EH (cell line): Measurements from ENCODE around the gene NRXN3.
A peak's percentile ranks its signal among the peaks of the same experiment; 100 is the strongest.

ENCODE experiments used
- DNase-seq: peaks from one replicate; pipeline ENCODE4 v3.0.0-alpha.2; 2015; ENCODE audit warnings: low read depth

The NRXN3 gene

DNA sequence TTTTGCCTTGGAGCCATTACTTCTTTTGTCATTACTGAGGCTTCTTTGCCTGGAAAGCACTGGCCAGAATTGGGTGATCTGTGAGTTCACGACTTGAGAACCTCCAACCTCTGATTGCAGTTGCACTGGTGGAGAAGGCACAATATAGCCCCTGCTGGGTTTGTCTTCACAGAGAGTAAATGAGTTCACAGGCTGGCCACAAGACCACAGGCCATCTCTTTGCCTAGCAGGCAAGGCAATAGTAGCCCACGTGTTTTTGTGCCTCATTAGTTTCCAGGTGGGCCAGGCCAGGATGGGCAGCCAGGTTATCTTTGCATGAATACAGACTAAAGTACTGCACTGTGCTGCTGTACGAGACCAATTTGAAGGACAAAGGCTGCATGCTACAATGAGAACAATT, 468.8 kb downstream of the NRXN3 start:
- DNase-seq, result no peak

DNA sequence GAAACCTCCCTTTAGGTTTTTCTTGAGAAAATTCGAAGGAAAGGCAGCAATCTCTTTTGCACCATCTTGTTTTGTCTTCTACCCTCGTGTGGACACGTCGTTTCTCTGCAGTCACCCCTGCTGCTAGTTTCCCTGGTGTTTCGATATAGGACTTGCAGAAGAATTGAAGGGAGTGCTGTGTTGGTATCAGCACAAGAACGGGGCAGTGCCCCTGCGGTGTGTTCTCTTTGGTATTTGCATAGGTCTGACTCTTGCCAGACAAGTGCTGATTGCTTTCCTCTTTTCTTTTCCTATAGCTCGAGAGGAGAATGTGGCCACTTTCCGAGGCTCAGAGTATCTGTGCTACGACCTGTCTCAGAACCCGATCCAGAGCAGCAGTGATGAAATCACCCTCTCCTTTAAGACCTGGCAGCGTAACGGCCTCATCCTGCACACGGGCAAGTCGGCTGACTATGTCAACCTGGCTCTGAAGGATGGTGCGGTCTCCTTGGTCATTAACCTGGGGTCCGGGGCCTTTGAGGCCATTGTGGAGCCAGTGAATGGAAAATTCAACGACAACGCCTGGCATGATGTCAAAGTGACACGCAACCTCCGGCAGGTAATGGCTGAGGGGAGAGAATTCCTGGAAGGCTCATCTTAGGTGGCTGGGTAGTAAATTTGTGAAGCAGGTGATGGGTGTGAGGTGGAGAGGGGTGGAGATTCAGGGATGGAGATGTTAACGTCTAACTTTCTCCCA, 474.8 kb downstream of the NRXN3 start:
- no peak for DNase-seq

DNA sequence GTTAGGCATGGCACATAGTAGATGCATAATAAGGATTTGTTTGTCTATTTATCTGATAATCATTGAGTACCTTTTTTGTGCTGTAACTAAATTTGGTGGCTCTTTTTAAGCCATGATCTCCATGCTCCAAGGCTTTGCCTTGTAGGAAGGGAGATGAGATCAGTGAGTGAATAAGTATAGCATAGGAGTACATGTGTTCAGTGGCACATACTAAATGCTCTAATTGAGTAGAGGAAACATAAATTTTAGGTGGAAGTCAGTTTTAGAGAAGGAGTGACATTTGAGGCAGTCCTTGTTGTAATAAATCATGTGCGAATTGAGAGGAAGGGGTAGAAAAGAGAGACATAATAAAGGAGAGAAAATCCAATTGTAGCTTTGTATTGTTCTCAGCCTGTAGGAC, 482.6 kb downstream of the NRXN3 start:
- DNase-seq, result no peak

DNA sequence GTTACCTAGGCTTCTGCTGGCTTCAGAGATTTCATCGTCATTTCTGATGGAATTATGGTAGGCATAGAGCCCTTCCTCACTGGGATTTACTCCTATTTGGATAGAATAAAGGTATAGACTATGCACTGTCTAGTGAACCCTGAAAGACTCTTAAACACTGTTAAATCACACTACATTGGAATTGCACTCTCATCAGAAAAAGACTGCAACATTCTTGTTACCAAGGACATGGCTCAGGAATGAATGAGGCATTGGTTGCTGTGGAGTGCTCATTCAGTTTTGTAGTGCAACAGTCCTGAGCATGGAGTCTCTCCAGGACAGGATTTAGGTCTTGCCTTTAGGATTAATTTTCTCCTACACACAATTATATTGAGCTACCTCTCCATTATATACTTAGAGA, 483.0 kb downstream of the NRXN3 start:
- DNase-seq, result no peak

DNA sequence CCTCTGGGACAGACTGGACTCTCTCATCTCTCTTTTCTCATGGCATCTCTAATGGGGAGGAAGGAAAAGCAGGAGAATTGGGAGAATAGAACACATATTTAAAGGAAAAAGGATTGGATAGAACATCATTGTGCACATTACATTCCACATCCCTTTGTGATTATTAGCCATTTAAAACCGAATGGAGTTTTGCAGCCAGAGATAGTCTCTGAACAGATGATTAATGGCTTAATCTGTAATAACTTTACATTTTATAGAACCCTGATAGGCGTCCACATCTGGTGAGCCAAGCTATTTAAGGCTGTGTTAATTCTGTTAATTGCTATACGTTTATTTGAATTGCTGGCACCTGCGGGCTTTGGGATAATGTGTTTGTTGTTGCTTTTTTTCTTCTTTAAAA, 487.3 kb downstream of the NRXN3 start:
- DNase-seq, result no peak

DNA sequence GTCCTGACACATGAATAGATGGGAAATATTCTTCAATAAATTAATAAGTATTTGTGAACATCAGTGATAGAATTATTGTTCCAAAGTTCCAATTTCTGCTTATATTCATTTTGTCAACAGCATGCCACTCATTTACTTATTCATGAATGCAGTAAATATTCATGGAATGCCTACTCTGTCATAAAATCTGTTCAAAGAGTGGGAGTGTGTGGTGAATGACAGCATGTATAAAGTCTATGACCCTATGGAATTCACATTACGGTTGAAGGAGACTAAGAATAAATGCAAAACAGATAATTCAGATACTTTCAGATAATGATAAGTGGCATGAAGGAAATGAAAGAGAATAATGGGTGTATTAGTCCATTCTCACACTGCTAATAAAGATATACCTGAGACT, 494.7 kb downstream of the NRXN3 start:
- no peak for DNase-seq

DNA sequence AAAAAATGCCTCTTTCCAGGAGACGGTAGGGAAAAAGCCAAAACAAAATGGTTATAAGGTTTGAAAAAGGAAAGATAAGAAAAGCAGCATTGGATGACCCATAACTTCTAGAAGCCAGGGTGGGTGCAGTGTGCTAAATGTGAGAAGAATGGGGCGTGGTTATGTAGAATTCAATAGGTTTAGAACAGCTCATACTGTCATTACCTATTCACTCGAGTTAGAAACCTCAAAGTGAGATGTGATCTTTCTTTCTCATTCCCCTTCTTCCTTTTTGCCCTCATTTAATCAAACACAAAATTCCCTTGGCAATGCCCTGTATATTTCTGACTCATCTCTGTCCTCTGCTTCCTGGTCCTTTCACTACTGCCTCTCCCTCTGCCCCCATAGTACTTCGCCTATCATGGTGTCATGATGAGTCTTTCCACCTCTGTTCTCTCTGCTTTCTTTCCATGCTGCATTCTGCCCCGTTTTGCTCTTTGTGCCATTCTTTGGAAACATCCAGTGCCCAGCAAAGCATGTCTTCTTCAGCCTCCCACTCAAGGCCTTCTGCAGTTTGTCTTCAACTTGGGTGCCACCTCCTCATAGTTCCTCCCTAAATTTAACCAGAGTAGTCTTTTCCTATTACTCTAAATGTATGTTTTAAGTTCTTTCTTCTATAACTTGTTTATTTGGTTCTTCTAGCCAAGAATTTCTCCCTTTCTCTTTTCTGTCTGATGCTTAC, 496.3 kb downstream of the NRXN3 start:
- no peak for DNase-seq

DNA sequence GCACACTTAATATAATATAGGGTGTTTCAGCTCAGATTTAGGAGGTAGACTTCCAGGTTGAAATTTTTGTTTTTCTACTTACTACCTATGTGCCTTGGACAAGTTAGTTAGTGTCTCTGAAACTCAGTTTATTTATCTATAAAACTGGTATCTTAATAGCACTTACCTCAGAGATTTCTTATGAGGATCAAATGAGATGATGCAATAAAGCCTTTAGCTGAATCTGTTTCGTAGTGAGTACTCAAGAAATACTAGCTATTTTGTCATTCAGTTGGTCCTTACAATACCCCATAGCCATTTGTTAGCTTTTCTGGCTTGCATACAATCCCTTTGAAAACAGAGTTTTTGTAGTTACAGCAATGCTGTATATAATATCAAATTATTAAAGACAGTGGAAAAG, 497.0 kb downstream of the NRXN3 start:
- DNase-seq, result no peak

DNA sequence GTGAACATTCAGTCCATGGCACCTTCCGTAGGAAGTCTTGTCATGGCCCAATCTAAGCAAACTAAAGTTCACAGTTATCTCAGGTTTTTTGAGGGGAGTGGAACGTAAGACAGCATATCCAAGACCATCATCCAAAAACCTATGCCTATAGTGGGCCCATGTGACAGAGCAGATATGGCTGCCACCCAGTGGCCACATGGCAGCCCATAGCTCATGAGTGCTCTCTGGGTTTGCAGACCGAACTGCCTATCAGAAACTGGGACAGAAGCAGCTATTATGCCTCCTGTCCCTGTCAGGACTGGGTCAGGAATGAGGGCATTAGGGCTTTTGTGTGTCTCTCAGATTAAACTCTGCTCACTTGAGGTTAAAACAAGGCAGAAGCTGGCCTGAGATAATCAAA, 503.7 kb downstream of the NRXN3 start:
- DNase-seq, result peak; percentile 9

DNA sequence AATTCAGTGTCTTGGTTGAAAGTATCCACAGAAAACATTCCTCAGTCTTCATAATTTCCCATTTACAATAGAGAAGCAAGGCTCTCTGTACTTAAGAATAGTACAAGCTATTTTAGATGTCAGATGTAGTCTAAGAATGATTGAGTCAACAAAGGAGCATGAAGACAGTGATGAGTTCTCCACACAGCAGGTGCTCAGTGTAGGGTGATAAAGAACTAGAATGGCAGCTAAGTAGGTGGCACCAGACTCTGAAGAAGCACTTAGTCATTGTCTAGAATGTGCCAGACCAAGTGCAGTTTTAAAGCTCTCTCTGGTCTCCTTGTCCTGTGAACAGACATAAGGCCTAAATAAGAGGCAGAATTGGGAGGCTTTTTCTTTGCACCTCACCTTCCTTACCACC, 504.6 kb downstream of the NRXN3 start:
- DNase-seq, result no peak

DNA sequence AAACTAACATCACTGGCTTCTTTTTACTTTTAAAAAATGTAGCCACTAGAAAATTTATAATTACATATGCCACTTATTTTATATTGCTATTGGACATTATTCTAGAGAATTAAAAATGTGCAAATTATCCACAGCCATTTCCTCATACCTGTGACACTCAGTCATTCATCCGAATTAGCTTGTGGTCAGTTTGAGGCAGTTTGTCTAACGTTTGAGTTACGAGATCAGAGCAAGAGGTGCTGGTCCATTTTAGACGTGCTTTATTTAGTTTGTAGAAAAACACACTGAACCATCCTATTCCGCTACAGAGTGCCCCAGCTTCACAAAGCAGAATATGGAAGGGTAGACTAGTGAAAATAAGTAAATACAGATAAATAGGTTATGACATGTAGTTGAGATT, 513.0 kb downstream of the NRXN3 start:
- DNase-seq, result no peak

DNA sequence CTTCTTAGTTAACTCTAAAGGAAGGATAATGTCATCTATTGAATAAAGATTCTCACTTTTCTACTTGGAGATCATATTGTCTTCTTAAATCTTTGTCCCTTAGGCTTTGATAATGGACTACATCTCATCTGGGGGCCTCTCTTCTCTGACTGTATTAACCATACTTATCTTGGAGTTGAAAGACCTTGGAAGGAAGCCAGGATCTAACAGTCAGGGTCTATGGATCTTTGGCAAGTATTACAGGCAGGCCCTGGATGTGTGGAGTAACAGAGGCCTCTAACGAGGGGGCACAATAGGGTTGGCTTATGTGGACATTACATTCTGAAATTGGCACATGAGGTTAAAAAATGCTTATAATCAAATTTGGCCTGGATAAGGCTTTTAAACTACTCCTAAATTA, 513.8 kb downstream of the NRXN3 start:
- DNase-seq, result no peak

DNA sequence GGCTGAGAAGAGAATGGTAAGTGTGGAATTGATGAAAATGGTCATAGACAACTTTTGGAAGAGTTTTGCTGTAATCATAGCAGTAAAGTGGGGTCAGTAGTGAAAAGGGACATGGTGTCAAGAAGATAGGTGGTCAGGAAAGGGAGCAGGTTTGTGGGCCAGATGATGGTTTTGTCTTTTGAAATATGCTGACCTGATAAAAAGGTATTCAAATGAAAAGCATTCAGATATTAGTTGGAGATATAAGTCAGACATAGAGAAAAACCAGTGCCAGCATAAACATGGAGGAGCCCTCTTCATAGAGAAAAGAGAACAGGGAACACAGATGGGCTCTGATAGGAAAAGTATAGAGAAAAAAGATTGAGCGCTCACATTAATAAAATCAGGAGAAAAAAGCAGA, 518.3 kb downstream of the NRXN3 start:
- no peak for DNase-seq

DNA sequence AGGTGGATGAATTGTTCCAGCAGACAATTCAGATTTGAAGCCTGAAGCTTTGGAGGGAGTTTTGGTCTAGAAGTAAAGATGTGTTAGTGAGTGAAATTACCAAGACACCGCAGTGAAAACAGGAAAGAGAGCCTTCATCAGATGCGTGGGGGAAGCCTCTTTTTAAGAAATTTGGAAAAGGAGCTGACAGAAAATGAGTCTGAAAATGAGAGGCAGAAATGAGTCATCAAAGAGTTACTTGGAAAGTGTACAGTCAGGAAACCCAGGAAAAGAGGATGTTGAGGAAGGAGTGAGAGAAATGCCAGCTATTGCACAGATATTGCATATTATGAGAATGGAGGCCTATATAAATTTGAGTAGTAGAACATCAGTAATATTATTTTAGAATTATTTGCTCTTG, 520.7 kb downstream of the NRXN3 start:
- peak; percentile 11 for DNase-seq

DNA sequence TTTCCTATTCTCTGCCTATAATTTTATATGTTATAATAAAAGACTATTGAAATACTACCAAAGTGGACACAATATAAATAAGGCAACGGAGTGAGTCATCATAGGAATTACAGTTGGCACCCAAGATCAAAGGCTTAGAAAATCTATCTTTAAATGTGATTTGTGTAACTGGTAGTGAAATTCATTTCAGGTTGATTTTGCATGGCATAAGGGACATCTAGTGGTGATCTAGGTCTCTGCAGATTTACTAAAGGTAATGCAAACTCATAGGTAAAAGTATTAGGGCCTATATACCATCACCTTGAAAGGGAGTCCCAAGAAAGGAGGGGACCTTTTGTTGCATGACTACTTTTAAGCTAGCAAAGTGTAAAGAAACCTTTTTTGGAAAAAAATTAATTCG, 527.2 kb downstream of the NRXN3 start:
- DNase-seq, result peak; percentile 44

DNA sequence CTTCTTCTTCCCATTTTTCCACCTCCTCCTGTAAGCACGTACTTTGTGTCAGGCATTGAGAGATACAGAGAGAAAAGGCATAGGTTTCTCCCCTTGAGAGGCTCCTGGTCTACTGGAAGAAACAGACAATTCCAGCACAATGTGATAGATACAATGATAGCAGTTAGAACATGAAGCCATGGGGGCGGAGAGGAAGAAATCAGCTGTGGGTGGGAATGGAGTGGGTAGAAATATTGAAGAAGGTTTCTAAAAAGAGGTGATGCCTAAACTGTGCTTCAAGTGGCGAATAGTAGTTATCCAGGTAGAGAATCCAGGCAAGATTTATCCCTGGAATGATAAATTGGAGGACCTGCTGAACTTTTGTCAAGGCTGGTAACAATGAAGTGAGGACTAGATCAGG, 528.8 kb downstream of the NRXN3 start:
- no peak for DNase-seq

DNA sequence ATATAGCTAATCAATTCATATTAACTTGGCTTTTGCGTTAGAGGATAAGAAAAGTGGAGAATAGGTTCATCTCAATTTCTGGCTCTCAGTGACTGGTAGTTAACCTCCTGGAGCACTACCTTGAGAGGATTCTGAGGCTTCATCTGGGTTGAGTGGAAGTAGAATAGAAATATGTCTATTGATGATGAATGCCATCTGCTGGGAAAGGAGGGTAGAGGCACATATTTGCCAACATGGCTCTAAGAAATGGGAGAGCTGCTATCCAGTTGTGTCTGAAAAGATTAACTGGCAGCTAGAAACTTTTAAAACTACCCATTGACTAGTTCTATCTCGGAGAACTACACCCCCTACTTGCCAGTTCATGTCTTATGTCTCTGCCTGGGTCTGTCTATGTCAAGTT, 530.1 kb downstream of the NRXN3 start:
- peak; percentile 16 for DNase-seq

DNA sequence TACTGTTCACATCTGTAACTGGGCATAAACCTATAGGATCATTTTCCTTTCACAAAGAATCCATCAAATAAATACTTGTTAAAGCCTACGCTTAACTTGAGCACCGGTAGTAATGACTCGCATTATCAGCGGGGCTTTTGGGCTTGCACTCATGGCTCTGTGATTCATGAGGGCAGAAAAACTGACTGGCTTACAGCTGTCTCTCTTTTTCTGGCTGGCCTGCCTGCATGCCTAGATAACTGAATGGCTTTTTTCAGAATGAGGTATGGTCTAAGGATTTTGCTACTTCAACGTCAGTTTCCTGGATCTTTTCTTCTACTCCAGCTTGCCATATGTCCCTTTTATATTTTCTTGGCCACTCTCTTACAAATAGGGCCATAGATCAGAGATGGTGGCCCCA, 531.1 kb downstream of the NRXN3 start:
- DNase-seq, result peak; percentile 5

DNA sequence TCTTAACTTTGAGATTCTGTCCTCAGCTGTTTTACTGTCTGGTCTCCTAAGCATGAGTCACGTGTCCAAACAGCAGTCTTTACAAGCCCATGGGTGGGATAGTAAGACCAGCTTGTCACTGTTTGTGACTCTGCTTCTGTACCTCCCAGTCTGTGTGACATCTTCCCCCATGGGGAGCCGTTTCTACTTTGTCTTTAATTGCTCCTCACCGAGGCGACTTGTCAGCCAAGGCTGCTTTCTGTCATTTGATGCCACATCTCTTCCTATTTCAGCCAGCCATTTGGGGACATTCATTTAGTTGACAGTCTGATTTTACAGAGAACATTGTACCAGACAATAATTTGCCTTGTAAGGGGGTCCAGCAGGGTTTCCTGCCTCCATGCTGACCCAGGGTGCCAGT, 534.8 kb downstream of the NRXN3 start:
- no peak for DNase-seq

DNA sequence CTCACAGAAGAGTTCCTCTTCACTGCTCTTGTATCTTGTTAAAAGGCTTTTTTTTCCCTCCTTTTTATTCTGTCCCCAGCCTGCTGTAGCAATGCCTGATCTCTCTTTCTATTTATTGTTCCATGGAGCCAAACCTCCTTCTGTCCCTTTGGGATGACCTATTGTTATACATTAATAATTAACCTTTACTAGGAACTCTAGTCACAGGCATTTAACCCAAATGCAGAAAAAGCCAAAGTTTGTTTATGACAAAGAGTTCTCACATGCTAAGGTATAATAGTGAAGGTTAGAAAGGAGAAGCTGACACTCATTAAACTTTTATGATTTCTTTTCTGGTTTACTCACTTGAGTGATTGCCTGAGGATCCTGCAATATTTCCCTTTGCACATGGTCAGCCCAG, 535.8 kb downstream of the NRXN3 start:
- DNase-seq, result no peak

DNA sequence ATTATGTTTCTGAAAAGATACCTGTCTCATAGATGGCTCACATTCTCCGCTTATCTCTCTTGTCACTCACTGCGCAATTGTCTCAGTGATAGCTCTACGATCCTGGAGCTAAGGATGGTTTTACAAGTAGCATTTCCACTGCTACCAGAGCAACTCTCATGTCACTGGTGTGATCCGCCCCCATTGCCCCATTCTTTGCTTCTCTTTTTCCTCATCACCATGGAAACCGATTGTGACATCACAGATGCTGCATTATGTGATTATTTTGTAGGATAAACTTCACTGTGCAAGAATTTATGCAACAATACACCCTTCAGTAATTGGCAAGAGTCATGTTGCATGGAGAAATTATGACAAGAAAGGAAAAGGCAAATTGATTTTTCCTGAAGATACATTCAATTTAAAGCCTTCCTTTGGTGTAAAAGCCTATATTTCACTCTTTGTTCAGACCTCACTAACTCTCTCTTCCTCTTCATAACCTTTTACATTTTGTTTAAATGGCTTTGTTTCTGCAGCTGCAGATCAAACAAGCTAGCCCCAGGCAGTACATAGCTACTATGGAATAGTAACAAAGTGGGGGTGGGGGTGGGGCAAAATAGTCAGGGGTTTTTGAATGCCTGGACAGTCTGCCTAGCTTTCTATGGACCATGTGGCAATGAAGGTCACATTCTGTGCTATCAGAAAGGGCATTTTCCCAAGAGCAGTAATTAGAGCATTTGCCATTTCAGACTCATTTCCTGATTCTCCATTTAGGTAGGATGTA, 539.8 kb downstream of the NRXN3 start:
- DNase-seq, result no peak

DNA sequence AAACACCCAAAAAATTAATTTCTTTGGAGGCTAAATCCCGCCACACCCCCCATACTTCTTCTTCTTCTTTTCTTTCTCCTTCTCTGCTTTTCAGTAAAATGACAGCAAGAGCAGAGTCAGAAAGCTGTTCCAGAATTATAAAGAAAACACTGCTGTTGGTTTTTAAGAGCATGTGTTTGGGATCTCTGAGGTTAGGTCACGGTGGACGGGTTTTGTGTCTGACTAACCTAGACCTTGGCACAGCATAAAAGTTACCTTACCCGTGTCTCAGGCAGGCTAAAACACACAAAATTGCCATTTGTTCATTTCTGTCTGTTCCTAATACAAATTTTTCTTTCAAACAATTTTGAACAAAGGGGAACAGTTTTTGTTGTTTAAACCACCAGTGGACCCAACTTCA, 540.8 kb downstream of the NRXN3 start:
- DNase-seq, result no peak

DNA sequence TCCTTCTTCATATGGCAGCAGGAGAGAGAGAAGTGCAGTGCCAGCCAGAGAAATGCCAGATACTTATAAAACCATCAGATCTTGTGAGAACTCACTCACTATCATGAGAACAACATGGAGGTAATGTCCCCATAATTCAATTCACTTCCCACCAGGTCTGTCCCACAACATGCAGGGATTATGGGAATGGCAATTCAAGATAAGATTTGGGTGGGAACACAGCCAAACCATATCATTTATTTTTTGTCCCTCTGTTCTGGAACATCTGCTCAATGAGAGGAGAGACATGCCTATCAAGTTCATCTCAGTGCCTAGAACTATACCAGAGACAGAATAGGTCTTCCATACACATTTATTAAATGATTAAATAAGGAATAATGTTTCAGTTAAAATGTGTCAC, 543.5 kb downstream of the NRXN3 start:
- no peak for DNase-seq
